Fibroblast of the aortic adventitia (primary cell): ENCODE data around the gene MYLK2. TPM values are rescaled to one million over a fixed set of nuclear protein-coding genes. Genes with fewer than 3 reads are reported as not detected.
"Not testable (repeated sequence)": the region's sequence is repeated elsewhere in the genome, so short reads cannot be mapped to it uniquely, and the experiment has no call there.

ENCODE experiments used
- DNase-seq: peaks from one replicate; pipeline ENCODE4 v3.0.0-alpha.2; 2010; ENCODE audit warnings: low read depth
- H3K4me3 ChIP-seq: 2 replicates; pipeline ENCODE4 v1.5.1; 2011; ENCODE audit warnings: low read depth, mild to moderate bottlenecking, control low read depth, low read length, moderate library complexity
- CTCF ChIP-seq: IDR thresholded peaks from 2 replicates; pipeline ENCODE4 v1.5.1; 2011; ENCODE audit warnings: mild to moderate bottlenecking, low read length, control low read depth, inconsistent platforms; ENCODE audit not compliant: insufficient read depth
- total RNA-seq: library from RNA; depleted of rRNA; stranded (reverse); fragments of >200 nt; gene quantifications from 2 replicates; pipeline ENCODE4 v1.2.3, GENCODE V29; 2012; ENCODE audit warnings: low replicate concordance

MYLK2 gene
- total RNA-seq, 1 donor = 0.18 TPM

GRCh38 chr20:31827059-31827458 lies 7.9 kb downstream of the MYLK2 start:
- no peak for TF ChIP-seq CTCF
- H3K4me3 ChIP-seq = no peak overlapping the region

GRCh38 chr20:31828016-31828415 lies 8.9 kb downstream of the MYLK2 start:
- DNase-seq, H3K4me3 ChIP-seq: not testable (repeated sequence)

More at GRCh38 chr20:31827059-31827458, 7.9 kb downstream of the MYLK2 start:
- DNase-seq = no peak

GRCh38 chr20:31829731-31830130 lies 10.6 kb downstream of the MYLK2 start:
- no peak for DNase-seq

GRCh38 chr20:31830406-31830981 lies 11.3 kb downstream of the MYLK2 start:
- DNase-seq = no peak
- TF ChIP-seq CTCF = no peak
- no peak overlapping the region for H3K4me3 ChIP-seq

More at GRCh38 chr20:31829731-31830130, 10.6 kb downstream of the MYLK2 start:
- no peak for TF ChIP-seq CTCF
- H3K4me3 ChIP-seq = no peak overlapping the region

GRCh38 chr20:31831211-31831610 lies 12.1 kb downstream of the MYLK2 start:
- TF ChIP-seq CTCF = no peak
- DNase-seq = no peak
- no peak overlapping the region for H3K4me3 ChIP-seq

- H3K4me3 ChIP-seq = no peak overlapping the region
- TF ChIP-seq CTCF = no peak
- no peak for DNase-seq
These were observed 12.7 kb downstream of the MYLK2 start for GRCh38 chr20:31831771-31832306.

- H3K4me3 ChIP-seq = no peak overlapping the region
- DNase-seq = peak; percentile 39
- peak; percentile 92 for TF ChIP-seq CTCF
These were observed 14.2 kb downstream of the MYLK2 start for GRCh38 chr20:31833130-31833930.
